Endodermal cell (in vitro differentiated cells): ENCODE data around the gene PCGF3. TPM values are rescaled to one million over a fixed set of nuclear protein-coding genes. Genes with fewer than 3 reads are reported as not detected.

Experiments used
- DNase-seq: peaks from one replicate; pipeline ENCODE4 v3.0.0-alpha.2; 2017
- H3K27ac ChIP-seq: 2 replicates; pipeline ENCODE4 v1.5.1; 2013; ENCODE audit warnings: mild to moderate bottlenecking, low read depth, low read length, moderate library complexity
- H3K27me3 ChIP-seq: 2 replicates; pipeline ENCODE4 v1.6.1; 2013; ENCODE audit warnings: mild to moderate bottlenecking, low read length, moderate library complexity; ENCODE audit not compliant: insufficient read depth, control insufficient read depth, poor library complexity, severe bottlenecking
- H3K36me3 ChIP-seq: 2 replicates; pipeline ENCODE4 v1.7.0; 2013; ENCODE audit warnings: mild to moderate bottlenecking, low read length, moderate library complexity; ENCODE audit not compliant: control insufficient read depth, insufficient read depth
- H3K4me1 ChIP-seq: one replicate; pipeline ENCODE4 v1.7.0; 2013; ENCODE audit warnings: low read length; ENCODE audit not compliant: control insufficient read depth, insufficient read depth
- H3K4me3 ChIP-seq: 2 replicates; pipeline ENCODE4 v1.5.1; 2013; ENCODE audit warnings: mild to moderate bottlenecking, low read length, moderate library complexity
- H3K9ac ChIP-seq: 2 replicates; pipeline ENCODE4 v1.6.1; 2013; ENCODE audit warnings: mild to moderate bottlenecking, low read length, moderate library complexity; ENCODE audit not compliant: poor library complexity, severe bottlenecking; ENCODE audit errors: extremely low read depth
- H3K9me3 ChIP-seq: 2 replicates; pipeline ENCODE4 v1.6.1; 2013; ENCODE audit warnings: mild to moderate bottlenecking, low read length, moderate library complexity; ENCODE audit not compliant: control insufficient read depth
- H3K27ac Mint-ChIP-seq: 2 replicates; pipeline ENCODE4 v1.8.0; 2020; ENCODE audit warnings: mixed read lengths
- H3K27me3 Mint-ChIP-seq: 2 replicates; pipeline ENCODE4 v1.8.0; 2021; ENCODE audit warnings: mild to moderate bottlenecking, mixed read lengths; ENCODE audit not compliant: insufficient read depth
- H3K36me3 Mint-ChIP-seq: 2 replicates; pipeline ENCODE4 v1.8.0; 2020; ENCODE audit warnings: low read depth, mixed read lengths
- H3K4me1 Mint-ChIP-seq: 2 replicates; pipeline ENCODE4 v1.8.0; 2020; ENCODE audit warnings: mixed read lengths
- H3K4me3 Mint-ChIP-seq: 2 replicates; pipeline ENCODE4 v1.8.0; 2020; ENCODE audit warnings: mild to moderate bottlenecking, moderate library complexity, mixed read lengths
- H3K9me3 Mint-ChIP-seq: 2 replicates; pipeline ENCODE4 v1.8.0; 2020; ENCODE audit warnings: mild to moderate bottlenecking, mixed read lengths
- CTCF ChIP-seq: fragments of 200-600 bp; sonication (generic); conservative IDR thresholded peaks from 2 replicates; pipeline ENCODE4 v1.5.0; 2021; ENCODE audit warnings: antibody characterized with exemption, mild to moderate bottlenecking
- WGBS, 2 experiments: methylation state at CpG; one replicate each; pipeline versions ENCODE4 v1.1.5 to v1.1.7; 2013; ENCODE audit warnings: missing lambda C conversion rate in 2 of 2, mixed read lengths in 1 of 2; ENCODE audit not compliant: insufficient coverage in 1 of 2, insufficient read length in 1 of 2; 5-methylcytosine and 5-hydroxymethylcytosine counted together
- total RNA-seq, 2 donors: library from RNA; stranded (reverse); fragmentation: NEBNext Ultra II Directional in 1 of 2; extraction: Animal tissue kit (Norgen Biotek cat#: 25700) in 1 of 2; gene quantifications; 2 replicates in 1 of 2; 3 replicates in 1 of 2; pipeline ENCODE4 v1.2.1, GENCODE V29; 2021

The PCGF3 gene
- total RNA-seq, 2 donors from 2014 or later: 53.1 to 64.0 TPM

- H3K27me3 Mint-ChIP-seq: no peaks in the 10 kb centered on the region
- no peak for TF ChIP-seq CTCF
- H3K4me1 Mint-ChIP-seq: peaks cover 9% of the 10 kb centered on the region
- WGBS, 2 experiments: 92 to 100% methylated on average over 11 to 16 of the region's 16 CpGs
- H3K27ac Mint-ChIP-seq: peak overlapping the region; percentile 52
- Histone ChIP-seq H3K9me3 (peaks cover 6% of the 10 kb centered on the region), H3K9ac (no peak overlapping the region), H3K4me1 (no peaks in the 10 kb centered on the region), H3K27ac (no peak overlapping the region), H3K36me3 (peaks cover 70% of the 10 kb centered on the region), H3K27me3 (no peaks in the 10 kb centered on the region), H3K4me3 (no peak overlapping the region)
- H3K4me3 Mint-ChIP-seq: no peak overlapping the region
- no peak for DNase-seq
- peaks cover 84% of the 10 kb centered on the region for H3K36me3 Mint-ChIP-seq
- H3K9me3 Mint-ChIP-seq: peaks cover 11% of the 10 kb centered on the region
Observed at GRCh38 chr4:764405-765169, 59.0 kb downstream of the PCGF3 start.

- WGBS, 2 experiments: 91 to 93% methylated on average over 7 of the region's 7 CpGs
- H3K9me3 ChIP-seq: peaks cover 6% of the 10 kb centered on the region
- H3K4me1 ChIP-seq: no peaks in the 10 kb centered on the region
- H3K4me1 Mint-ChIP-seq: peaks cover 10% of the 10 kb centered on the region
- H3K27me3 Mint-ChIP-seq: no peaks in the 10 kb centered on the region
- TF ChIP-seq CTCF: no peak
- H3K36me3 Mint-ChIP-seq: peaks cover 82% of the 10 kb centered on the region
- H3K4me3 Mint-ChIP-seq: no peak overlapping the region
- no peaks in the 10 kb centered on the region for H3K27me3 ChIP-seq
- peaks cover 7% of the 10 kb centered on the region for H3K9me3 Mint-ChIP-seq
- no peak overlapping the region for H3K27ac Mint-ChIP-seq
- no peak overlapping the region for H3K27ac ChIP-seq
- H3K9ac ChIP-seq: no peak overlapping the region
- H3K4me3 ChIP-seq: no peak overlapping the region
- no peak for DNase-seq
- H3K36me3 ChIP-seq: peaks cover 68% of the 10 kb centered on the region
Observed at GRCh38 chr4:766152-766515, 60.5 kb downstream of the PCGF3 start.

GRCh38 chr4:766559-767283, 61.1 kb downstream of the PCGF3 start:
- Histone ChIP-seq H3K9me3 (peaks cover 6% of the 10 kb centered on the region), H3K36me3 (peaks cover 68% of the 10 kb centered on the region), H3K4me3 (no peak overlapping the region), H3K4me1 (no peaks in the 10 kb centered on the region), H3K27me3 (no peaks in the 10 kb centered on the region), H3K27ac (peak overlapping the region; percentile 16), H3K9ac (no peak overlapping the region)
- Mint-ChIP-seq H3K4me1 (peaks cover 10% of the 10 kb centered on the region), H3K4me3 (no peak overlapping the region), H3K36me3 (peaks cover 78% of the 10 kb centered on the region), H3K27me3 (no peaks in the 10 kb centered on the region), H3K27ac (peak overlapping the region; percentile 71), H3K9me3 (peaks cover 7% of the 10 kb centered on the region)
- no peak for DNase-seq
- WGBS, 2 experiments: 85 to 93% methylated on average over 8 to 21 of the region's 21 CpGs
- no peak for TF ChIP-seq CTCF
